HEK293 (cell line): ENCODE measurements around the gene MICAL3.

Source experiments
- CTCF ChIA-PET: fragments of 350-600 bp; formaldehyde crosslinking; extraction: SDS; loops from one replicate; lab custom pipeline; 2021; ENCODE audit warnings: antibody characterized with exemption; lab: Yijun Ruan, JAX
- POLR2A ChIA-PET: fragments of 300-600 bp; formaldehyde crosslinking; extraction: SDS; loops from one replicate; lab custom pipeline; 2020; ENCODE audit warnings: antibody characterized with exemption, inconsistent platforms; lab: Yijun Ruan, JAX
- H3K27ac ChIP-seq: fragments of 200-500 bp; sonication (Bioruptor generic); 2 replicates; pipeline ENCODE4 v1.5.1; 2014; ENCODE audit warnings: low read depth, low read length, control low read depth, inconsistent platforms; ENCODE audit errors: extremely low read depth
- H3K36me3 ChIP-seq, 2 experiments: fragments of 200-500 bp in 1 of 2; sonication (Bioruptor generic) in 1 of 2; 1 replicate in 1 of 2; 2 replicates in 1 of 2; pipeline ENCODE4 v1.5.1; 2014 to 2017; ENCODE audit warnings: inconsistent platforms in 2 of 2, low read length in 2 of 2; ENCODE audit not compliant: control insufficient read depth in 2 of 2, insufficient read depth in 1 of 2
- H3K4me1 ChIP-seq: fragments of 200-500 bp; sonication (Bioruptor generic); 2 replicates; pipeline ENCODE4 v1.5.1; 2014; ENCODE audit warnings: mild to moderate bottlenecking, low read length, inconsistent platforms; ENCODE audit not compliant: control insufficient read depth, insufficient read depth
- H3K4me3 ChIP-seq: 2 replicates; pipeline ENCODE4 v1.5.1; 2011; ENCODE audit warnings: low read depth, mild to moderate bottlenecking, control low read depth, low read length, moderate library complexity
- H3K9me3 ChIP-seq: fragments of 200-500 bp; sonication (Bioruptor generic); 2 replicates; pipeline ENCODE4 v1.5.1; 2014; ENCODE audit warnings: low read depth, low read length, inconsistent platforms; ENCODE audit not compliant: control insufficient read depth, insufficient read depth
- FEZF1 ChIP-seq: fragments of 450-650 bp; formaldehyde crosslinking; IDR thresholded peaks from 2 replicates; pipeline ENCODE4 v1.5.1; 2016; ENCODE audit warnings: missing biosample characterization, missing genetic modification characterization
- GLI2 ChIP-seq: fragments of 450-650 bp; formaldehyde crosslinking; IDR thresholded peaks from 2 replicates; pipeline ENCODE4; 2017; ENCODE audit warnings: missing biosample characterization, missing genetic modification characterization, low read depth, borderline replicate concordance
- KLF1 ChIP-seq: fragments of 450-650 bp; formaldehyde crosslinking; IDR thresholded peaks from 2 replicates; pipeline ENCODE4 v1.5.1; 2016; ENCODE audit warnings: missing biosample characterization, missing genetic modification characterization
- MZF1 ChIP-seq: fragments of 450-650 bp; formaldehyde crosslinking; IDR thresholded peaks from 2 replicates; pipeline ENCODE4 v1.5.1; 2017; ENCODE audit warnings: missing biosample characterization, missing genetic modification characterization, borderline replicate concordance
- RBAK ChIP-seq: fragments of 450-650 bp; formaldehyde crosslinking; IDR thresholded peaks from 2 replicates; pipeline ENCODE4 v1.5.1; 2016; ENCODE audit warnings: missing biosample characterization, missing genetic modification characterization
- YY2 ChIP-seq: fragments of 450-650 bp; formaldehyde crosslinking; IDR thresholded peaks from 2 replicates; pipeline ENCODE4 v1.5.1; 2016; ENCODE audit warnings: missing biosample characterization, missing genetic modification characterization
- ZBTB48 ChIP-seq: fragments of 450-650 bp; formaldehyde crosslinking; IDR thresholded peaks from 2 replicates; pipeline ENCODE4 v1.5.1; 2016; ENCODE audit warnings: missing biosample characterization, missing genetic modification characterization
- ZBTB7A ChIP-seq: fragments of 450-650 bp; formaldehyde crosslinking; IDR thresholded peaks from 2 replicates; pipeline ENCODE4 v1.5.1; 2016; ENCODE audit warnings: low read depth, missing biosample characterization, missing genetic modification characterization
- ZEB2 ChIP-seq: fragments of 450-650 bp; formaldehyde crosslinking; IDR thresholded peaks from 2 replicates; pipeline ENCODE4 v1.5.1; 2016; ENCODE audit warnings: missing biosample characterization, missing genetic modification characterization
- ZFP3 ChIP-seq: fragments of 450-650 bp; formaldehyde crosslinking; IDR thresholded peaks from 2 replicates; pipeline ENCODE4 v1.5.1; 2016; ENCODE audit warnings: low read depth, missing biosample characterization, missing genetic modification characterization
- ZFP41 ChIP-seq: fragments of 450-650 bp; formaldehyde crosslinking; IDR thresholded peaks from 2 replicates; pipeline ENCODE4 v1.5.1; 2016; ENCODE audit warnings: missing biosample characterization, missing genetic modification characterization, borderline replicate concordance
- ZNF169 ChIP-seq: fragments of 450-650 bp; formaldehyde crosslinking; IDR thresholded peaks from 2 replicates; pipeline ENCODE4 v1.5.1; 2016; ENCODE audit warnings: missing biosample characterization, missing genetic modification characterization
- ZNF248 ChIP-seq: fragments of 450-650 bp; formaldehyde crosslinking; IDR thresholded peaks from 2 replicates; pipeline ENCODE4 v1.5.1; 2017; ENCODE audit warnings: missing biosample characterization, missing genetic modification characterization
- ZNF37A ChIP-seq: fragments of 450-650 bp; IDR thresholded peaks from 2 replicates; pipeline ENCODE4 v1.5.1; 2018; ENCODE audit warnings: missing biosample characterization, missing genetic modification characterization
- ZNF423 ChIP-seq: fragments of 450-650 bp; formaldehyde crosslinking; IDR thresholded peaks from 2 replicates; pipeline ENCODE4 v1.5.1; 2016; ENCODE audit warnings: missing biosample characterization, missing genetic modification characterization
- ZNF501 ChIP-seq: fragments of 450-650 bp; formaldehyde crosslinking; IDR thresholded peaks from 2 replicates; pipeline ENCODE4 v1.5.1; 2016; ENCODE audit warnings: missing biosample characterization, missing genetic modification characterization
- ZNF585B ChIP-seq: fragments of 450-650 bp; formaldehyde crosslinking; IDR thresholded peaks from 2 replicates; pipeline ENCODE4 v1.5.1; 2016; ENCODE audit warnings: missing biosample characterization, missing genetic modification characterization
- ZNF629 ChIP-seq: fragments of 450-650 bp; formaldehyde crosslinking; IDR thresholded peaks from 2 replicates; pipeline ENCODE4 v1.5.1; 2017; ENCODE audit warnings: missing biosample characterization, missing genetic modification characterization
- ZNF660 ChIP-seq: fragments of 450-650 bp; IDR thresholded peaks from 2 replicates; pipeline ENCODE4 v1.5.1; 2018; ENCODE audit warnings: missing biosample characterization, mild to moderate bottlenecking, missing genetic modification characterization
- ZNF843 ChIP-seq: fragments of 450-650 bp; formaldehyde crosslinking; IDR thresholded peaks from 2 replicates; pipeline ENCODE4 v1.5.1; 2016; ENCODE audit warnings: missing biosample characterization, missing genetic modification characterization
- ZSCAN5A ChIP-seq: fragments of 450-650 bp; formaldehyde crosslinking; IDR thresholded peaks from 2 replicates; pipeline ENCODE4 v1.5.1; 2016; ENCODE audit warnings: missing biosample characterization, missing genetic modification characterization
- TF ChIP-seq, protein P1 (sequence below): fragments of 450-650 bp; formaldehyde crosslinking; IDR thresholded peaks from 2 replicates; pipeline ENCODE4 v1.5.0; 2017; ENCODE audit warnings: missing biosample characterization, missing genetic modification characterization, borderline replicate concordance
- TF ChIP-seq, protein P2 (sequence below): fragments of 450-650 bp; formaldehyde crosslinking; IDR thresholded peaks from 2 replicates; pipeline ENCODE4 v1.5.1; 2016; ENCODE audit warnings: missing biosample characterization, missing genetic modification characterization
- TF ChIP-seq, protein P3 (sequence below): fragments of 450-650 bp; formaldehyde crosslinking; IDR thresholded peaks from 2 replicates; pipeline ENCODE4 v1.5.1; 2017; ENCODE audit warnings: missing biosample characterization, missing genetic modification characterization

The MICAL3 gene

DNA sequence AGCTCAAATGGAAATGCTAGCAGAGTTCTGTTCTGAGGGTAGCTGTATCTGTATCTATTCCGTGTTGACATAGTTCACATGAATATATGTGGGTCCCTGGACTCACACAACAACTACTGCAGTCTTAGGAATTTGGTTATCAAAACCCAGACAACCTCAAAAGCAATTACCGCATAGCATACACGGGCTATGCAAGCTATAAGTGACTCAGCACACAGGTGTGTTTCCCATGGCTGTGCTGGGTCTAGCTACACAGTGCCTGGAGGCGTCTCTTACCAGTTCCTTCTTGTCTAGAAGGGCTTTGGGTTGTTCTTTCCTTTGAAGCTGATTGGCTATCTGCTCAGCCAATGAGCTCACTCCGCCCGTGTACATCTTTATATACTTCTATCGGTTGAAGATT lies 151.9 kb downstream of the MICAL3 start:
- Histone ChIP-seq H3K4me1 (0 out of 2 replicates have a peak, but pooled peaks cover 3% of the 10 kb centered on the region), H3K4me3 (no peak overlapping the region), H3K9me3 (no peaks in the 10 kb centered on the region), H3K36me3 (peaks cover 0 to 77% of the 10 kb centered on the region in 2 experiments; a peak in 2 of 3 replicates), H3K27ac (no peak overlapping the region)
- ChIA-PET POLR2A (no interaction called here), CTCF (interaction anchor here (0.8 kb wide), 1 partner anchor 199 kb away, joined by 3 read pairs; no protein-coding TSS in a partner anchor)
- TF ChIP-seq ZNF585B (tag by site-specific recombination) (no peak), ZNF843 (tag by site-specific recombination) (no peak), ZNF169 (tag by site-specific recombination) (no peak), FEZF1 (tag by site-specific recombination) (no peak), YY2 (tag by site-specific recombination) (no peak)

GRCh38 chr22:17871726-17872458 lies 152.5 kb downstream of the MICAL3 start:
- H3K4me1 ChIP-seq, result 0 out of 2 replicates have a peak, but pooled peaks cover 3% of the 10 kb centered on the region
- ChIA-PET POLR2A (no interaction called here), CTCF (interaction anchor here (0.6 to 1.1 kb wide), 4 partner anchors 63 to 206 kb away, joined by 3 read pairs; partner anchors contain the start of gene PEX26)
- H3K36me3 ChIP-seq, result peaks cover 0 to 77% of the 10 kb centered on the region in 2 experiments; a peak in 2 of 3 replicates
- H3K4me3 ChIP-seq, result no peak overlapping the region
- H3K9me3 ChIP-seq, result no peaks in the 10 kb centered on the region
- no peak overlapping the region for H3K27ac ChIP-seq
- TF ChIP-seq, protein P1, sequence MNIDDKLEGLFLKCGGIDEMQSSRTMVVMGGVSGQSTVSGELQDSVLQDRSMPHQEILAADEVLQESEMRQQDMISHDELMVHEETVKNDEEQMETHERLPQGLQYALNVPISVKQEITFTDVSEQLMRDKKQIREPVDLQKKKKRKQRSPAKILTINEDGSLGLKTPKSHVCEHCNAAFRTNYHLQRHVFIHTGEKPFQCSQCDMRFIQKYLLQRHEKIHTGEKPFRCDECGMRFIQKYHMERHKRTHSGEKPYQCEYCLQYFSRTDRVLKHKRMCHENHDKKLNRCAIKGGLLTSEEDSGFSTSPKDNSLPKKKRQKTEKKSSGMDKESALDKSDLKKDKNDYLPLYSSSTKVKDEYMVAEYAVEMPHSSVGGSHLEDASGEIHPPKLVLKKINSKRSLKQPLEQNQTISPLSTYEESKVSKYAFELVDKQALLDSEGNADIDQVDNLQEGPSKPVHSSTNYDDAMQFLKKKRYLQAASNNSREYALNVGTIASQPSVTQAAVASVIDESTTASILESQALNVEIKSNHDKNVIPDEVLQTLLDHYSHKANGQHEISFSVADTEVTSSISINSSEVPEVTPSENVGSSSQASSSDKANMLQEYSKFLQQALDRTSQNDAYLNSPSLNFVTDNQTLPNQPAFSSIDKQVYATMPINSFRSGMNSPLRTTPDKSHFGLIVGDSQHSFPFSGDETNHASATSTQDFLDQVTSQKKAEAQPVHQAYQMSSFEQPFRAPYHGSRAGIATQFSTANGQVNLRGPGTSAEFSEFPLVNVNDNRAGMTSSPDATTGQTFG, result no peak
- no peak for TF ChIP-seq ZNF37A (tag by site-specific recombination)
- TF ChIP-seq, protein P2, sequence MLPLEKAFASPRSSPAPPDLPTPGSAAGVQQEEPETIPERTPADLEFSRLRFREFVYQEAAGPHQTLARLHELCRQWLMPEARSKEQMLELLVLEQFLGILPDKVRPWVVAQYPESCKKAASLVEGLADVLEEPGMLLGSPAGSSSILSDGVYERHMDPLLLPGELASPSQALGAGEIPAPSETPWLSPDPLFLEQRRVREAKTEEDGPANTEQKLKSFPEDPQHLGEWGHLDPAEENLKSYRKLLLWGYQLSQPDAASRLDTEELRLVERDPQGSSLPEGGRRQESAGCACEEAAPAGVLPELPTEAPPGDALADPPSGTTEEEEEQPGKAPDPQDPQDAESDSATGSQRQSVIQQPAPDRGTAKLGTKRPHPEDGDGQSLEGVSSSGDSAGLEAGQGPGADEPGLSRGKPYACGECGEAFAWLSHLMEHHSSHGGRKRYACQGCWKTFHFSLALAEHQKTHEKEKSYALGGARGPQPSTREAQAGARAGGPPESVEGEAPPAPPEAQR (tag by site-specific recombination), result no peak
- TF ChIP-seq ZFP41 (tag by site-specific recombination), result no peak
- TF ChIP-seq ZNF248 (tag by site-specific recombination), result no peak
- TF ChIP-seq, protein P3, sequence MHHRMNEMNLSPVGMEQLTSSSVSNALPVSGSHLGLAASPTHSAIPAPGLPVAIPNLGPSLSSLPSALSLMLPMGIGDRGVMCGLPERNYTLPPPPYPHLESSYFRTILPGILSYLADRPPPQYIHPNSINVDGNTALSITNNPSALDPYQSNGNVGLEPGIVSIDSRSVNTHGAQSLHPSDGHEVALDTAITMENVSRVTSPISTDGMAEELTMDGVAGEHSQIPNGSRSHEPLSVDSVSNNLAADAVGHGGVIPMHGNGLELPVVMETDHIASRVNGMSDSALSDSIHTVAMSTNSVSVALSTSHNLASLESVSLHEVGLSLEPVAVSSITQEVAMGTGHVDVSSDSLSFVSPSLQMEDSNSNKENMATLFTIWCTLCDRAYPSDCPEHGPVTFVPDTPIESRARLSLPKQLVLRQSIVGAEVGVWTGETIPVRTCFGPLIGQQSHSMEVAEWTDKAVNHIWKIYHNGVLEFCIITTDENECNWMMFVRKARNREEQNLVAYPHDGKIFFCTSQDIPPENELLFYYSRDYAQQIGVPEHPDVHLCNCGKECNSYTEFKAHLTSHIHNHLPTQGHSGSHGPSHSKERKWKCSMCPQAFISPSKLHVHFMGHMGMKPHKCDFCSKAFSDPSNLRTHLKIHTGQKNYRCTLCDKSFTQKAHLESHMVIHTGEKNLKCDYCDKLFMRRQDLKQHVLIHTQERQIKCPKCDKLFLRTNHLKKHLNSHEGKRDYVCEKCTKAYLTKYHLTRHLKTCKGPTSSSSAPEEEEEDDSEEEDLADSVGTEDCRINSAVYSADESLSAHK (tag by site-specific recombination), result no peak
- TF ChIP-seq GLI2 (tag by site-specific recombination), result no peak

DNA sequence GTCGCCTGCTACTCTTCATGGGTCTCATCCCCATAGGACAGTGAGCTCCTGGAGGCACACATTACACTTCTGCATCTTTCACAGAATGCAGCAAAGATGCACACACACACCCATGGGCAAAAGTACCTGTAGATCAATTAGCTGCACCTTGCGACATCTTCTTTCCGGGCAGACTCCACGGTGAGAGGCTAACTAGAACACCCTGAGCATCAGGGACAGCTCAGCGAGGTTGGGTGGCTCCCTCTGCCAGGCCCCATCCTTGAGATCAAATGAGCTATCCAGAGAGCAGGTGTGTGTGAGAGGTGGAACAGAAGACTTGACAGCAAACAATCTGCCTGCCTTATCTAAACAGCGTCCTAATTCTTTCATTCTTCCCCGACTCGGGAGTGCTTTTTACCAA lies 154.0 kb downstream of the MICAL3 start:
- TF ChIP-seq ZNF660 (tag by site-specific recombination), result no peak
- TF ChIP-seq ZFP3 (tag by site-specific recombination), result no peak
- no peak for TF ChIP-seq KLF1 (tag by site-specific recombination)
- TF ChIP-seq RBAK, result no peak
- TF ChIP-seq ZBTB7A (tag by site-specific recombination), result no peak
- no peak for TF ChIP-seq ZNF501 (tag by site-specific recombination)
- no peak for TF ChIP-seq ZNF423 (tag by site-specific recombination)
- TF ChIP-seq ZNF843 (tag by site-specific recombination), result no peak
- TF ChIP-seq ZBTB48 (tag by site-specific recombination), result no peak
- no peak for TF ChIP-seq ZNF629 (tag by site-specific recombination)
- no peak for TF ChIP-seq ZSCAN5A
- no peak for TF ChIP-seq MZF1 (tag by site-specific recombination)
- no peak for TF ChIP-seq ZEB2 (tag by site-specific recombination)
- peaks cover 0 to 80% of the 10 kb centered on the region in 2 experiments; a peak in 1 of 3 replicates for H3K36me3 ChIP-seq
- H3K4me3 ChIP-seq, result no peak overlapping the region
- H3K4me1 ChIP-seq, result 0 out of 2 replicates have a peak, but pooled peaks cover 3% of the 10 kb centered on the region
- ChIA-PET POLR2A (no interaction called here), CTCF (no interaction called here)
- no peak overlapping the region for H3K27ac ChIP-seq
- H3K9me3 ChIP-seq, result no peaks in the 10 kb centered on the region
